CD14-positive monocyte (primary cell): Measurements from ENCODE around the gene STK31. TPM values are rescaled to one million over a fixed set of nuclear protein-coding genes. Genes with fewer than 3 reads are reported as not detected.

ENCODE experiments used
- DNase-seq, 3 donors: peaks; one replicate each; pipeline ENCODE4 v3.0.0-alpha.2; 2011 to 2022
- H2AFZ ChIP-seq: 2 replicates; pipeline ENCODE4 v1.6.0; 2012; ENCODE audit warnings: mild to moderate bottlenecking, low read depth, low read length, inconsistent platforms; ENCODE audit not compliant: insufficient read depth, poor library complexity, severe bottlenecking
- H3K27ac ChIP-seq, 2 donors: 1 replicate in 1 of 2; 2 replicates in 1 of 2; pipeline ENCODE4 v1.5.1; 2012 to 2013; ENCODE audit warnings: low read length in 2 of 2, control low read depth in 1 of 2, inconsistent platforms in 1 of 2, low read depth in 1 of 2, mild to moderate bottlenecking in 1 of 2
- H3K27me3 ChIP-seq, 2 donors: one replicate each; pipeline versions ENCODE4 v1.6.0 to v1.6.1; 2011 to 2013; ENCODE audit warnings: low read length in 2 of 2; ENCODE audit not compliant: control insufficient read depth in 2 of 2, insufficient read depth in 2 of 2
- H3K36me3 ChIP-seq, 2 donors: replicated peaks in 1 of 2; 1 replicate in 1 of 2; 2 replicates in 1 of 2; pipeline versions ENCODE4 v1.5.1 to v1.6.1; 2012 to 2013; ENCODE audit warnings: low read length in 2 of 2, control low read depth in 1 of 2, inconsistent platforms in 1 of 2, mild to moderate bottlenecking in 1 of 2; ENCODE audit not compliant: insufficient read depth in 2 of 2, control insufficient read depth in 1 of 2
- H3K4me1 ChIP-seq, 2 donors: 1 replicate in 1 of 2; 2 replicates in 1 of 2; pipeline versions ENCODE4 v1.5.1 to v1.6.1; 2012 to 2013; ENCODE audit warnings: low read length in 2 of 2, control low read depth in 1 of 2, inconsistent platforms in 1 of 2, mild to moderate bottlenecking in 1 of 2, moderate library complexity in 1 of 2; ENCODE audit not compliant: insufficient read depth in 2 of 2, control insufficient read depth in 1 of 2
- H3K4me2 ChIP-seq: replicated peaks from 2 replicates; pipeline ENCODE3; 2012; ENCODE audit warnings: low read length, moderate library complexity, mild to moderate bottlenecking; ENCODE audit not compliant: poor library complexity, severe bottlenecking; ENCODE audit errors: extremely low read depth
- H3K4me3 ChIP-seq, 3 experiments: fragments of 200-600 bp in 1 of 3; sonication (generic) in 1 of 3; replicated peaks in 1 of 3; 1 replicate in 2 of 3; 2 replicates in 1 of 3; pipeline ENCODE4 v1.5.1; 2011 to 2013; ENCODE audit warnings: low read length in 3 of 3, mild to moderate bottlenecking in 3 of 3, control low read depth in 2 of 3, low read depth in 2 of 3, inconsistent platforms in 1 of 3, moderate library complexity in 1 of 3
- H3K79me2 ChIP-seq: 2 replicates; pipeline ENCODE4 v1.6.0; 2012; ENCODE audit warnings: mild to moderate bottlenecking, control low read depth, inconsistent platforms, low read length, moderate library complexity; ENCODE audit not compliant: insufficient read depth
- H3K9ac ChIP-seq: 2 replicates; pipeline ENCODE4 v1.6.0; 2017; ENCODE audit warnings: low read length, mild to moderate bottlenecking; ENCODE audit not compliant: insufficient read depth, poor library complexity, severe bottlenecking
- H3K9me3 ChIP-seq, 2 donors: replicated peaks in 1 of 2; 1 replicate in 1 of 2; 2 replicates in 1 of 2; pipeline versions ENCODE4 v1.5.1 to v1.6.1; 2012 to 2013; ENCODE audit warnings: low read length in 2 of 2, control low read depth in 1 of 2; ENCODE audit not compliant: control insufficient read depth in 1 of 2, insufficient read depth in 1 of 2
- H4K20me1 ChIP-seq: 2 replicates; pipeline ENCODE4 v1.6.0; 2012; ENCODE audit warnings: mild to moderate bottlenecking, low read length, control low read depth, moderate library complexity; ENCODE audit not compliant: insufficient read depth
- H3K27ac Mint-ChIP-seq, 7 donors: one replicate each; pipeline ENCODE4 v1.8.0; 2020; ENCODE audit warnings: mild to moderate bottlenecking in 7 of 7, mixed read lengths in 7 of 7, moderate library complexity in 6 of 7, inconsistent platforms in 2 of 7
- H3K27me3 Mint-ChIP-seq, 3 donors: one replicate each; pipeline ENCODE4 v1.8.0; 2021 to 2022; ENCODE audit warnings: low read depth in 3 of 3, mild to moderate bottlenecking in 3 of 3, mixed read lengths in 3 of 3, moderate library complexity in 3 of 3, inconsistent platforms in 1 of 3
- H3K36me3 Mint-ChIP-seq, 2 donors: one replicate each; pipeline ENCODE4 v1.8.0; 2020; ENCODE audit warnings: mixed read lengths in 2 of 2, inconsistent platforms in 1 of 2, mild to moderate bottlenecking in 1 of 2
- H3K4me1 Mint-ChIP-seq: one replicate; pipeline ENCODE4 v1.8.0; 2020; ENCODE audit warnings: mild to moderate bottlenecking, mixed read lengths
- H3K4me3 Mint-ChIP-seq, 2 donors: one replicate each; pipeline ENCODE4 v1.8.0; 2020; ENCODE audit warnings: mild to moderate bottlenecking in 2 of 2, mixed read lengths in 2 of 2, moderate library complexity in 1 of 2
- H3K9me3 Mint-ChIP-seq, 7 donors: one replicate each; pipeline ENCODE4 v1.8.0; 2020 to 2022; ENCODE audit warnings: mixed read lengths in 7 of 7, mild to moderate bottlenecking in 6 of 7, moderate library complexity in 6 of 7, inconsistent platforms in 2 of 7
- CTCF ChIP-seq: fragments of 200-600 bp; IDR thresholded peaks from one replicate; pipeline ENCODE4 v1.8.0; 2022; ENCODE audit warnings: antibody characterized with exemption, mild to moderate bottlenecking
- WGBS: methylation state at CpG from one replicate; pipeline ENCODE4 v1.1.5; 2013; ENCODE audit warnings: missing lambda C conversion rate; ENCODE audit not compliant: insufficient coverage; 5-methylcytosine and 5-hydroxymethylcytosine counted together
- intact Hi-C, 2 donors: fragments of 100-400 bp; cut with micrococcal nuclease; formaldehyde crosslinking; loops; one replicate each; pipeline versions ENCODE4 v1.15.0 to v1.15.1; 2023
- polyA plus RNA-seq, 3 donors: library from polyadenylated mRNA; depleted of rRNA in 1 of 3; unstranded in 2 of 3; stranded (reverse) in 1 of 3; fragments of 300-500 nt in 2 of 3; fragments of >200 nt in 1 of 3; fragmentation: Illumina TruSeq in 2 of 3; gene quantifications; 1 replicate in 2 of 3; 2 replicates in 1 of 3; pipeline ENCODE4 v1.2.3, GENCODE V29; 2012 to 2021

STK31 gene
- polyA plus RNA-seq, 3 donors, result 0.11 TPM; not detected in 2

GRCh38 chr7:23783115-23783514 is 73.1 kb downstream of the STK31 start:
- no peak overlapping the region for H3K4me3 ChIP-seq
- no peaks in the 10 kb centered on the region for H3K79me2 ChIP-seq
- no peak overlapping the region for H3K27ac ChIP-seq
- Mint-ChIP-seq H3K9me3 (peaks cover 0 to 7% (median 2%) of the 10 kb centered on the region in 7 donors), H3K27ac (no peak overlapping the region), H3K4me3 (no peak overlapping the region), H3K36me3 (no peaks in the 10 kb centered on the region), H3K4me1 (no peaks in the 10 kb centered on the region), H3K27me3 (peaks cover 0 to 2% (median 2%) of the 10 kb centered on the region in 3 donors)
- peaks cover 4 to 9% of the 10 kb centered on the region in 2 donors for H3K9me3 ChIP-seq
- H3K27me3 ChIP-seq, result no peaks in the 10 kb centered on the region
- no peak overlapping the region for H3K4me2 ChIP-seq
- intact Hi-C loops, result no loop called here
- H2AFZ ChIP-seq, result no peak overlapping the region
- no peak overlapping the region for H3K9ac ChIP-seq
- H4K20me1 ChIP-seq, result no peaks in the 10 kb centered on the region
- DNase-seq, result no peak
- H3K4me1 ChIP-seq, result no peaks in the 10 kb centered on the region
- 91% methylated on average over 1 of the region's 5 CpGs for WGBS
- no peaks in the 10 kb centered on the region for H3K36me3 ChIP-seq
- no peak for TF ChIP-seq CTCF

- intact Hi-C loops, result no loop called here
- Mint-ChIP-seq H3K4me3 (no peak overlapping the region), H3K4me1 (no peaks in the 10 kb centered on the region)
Observed at GRCh38 chr7:23787272-23787671, 77.3 kb downstream of the STK31 start.

More at GRCh38 chr7:23787272-23787671, 77.3 kb downstream of the STK31 start:
- Histone ChIP-seq H3K9me3 (no peaks in the 10 kb centered on the region), H3K27me3 (no peaks in the 10 kb centered on the region), H3K4me1 (no peaks in the 10 kb centered on the region), H3K4me2 (no peak overlapping the region), H3K36me3 (no peaks in the 10 kb centered on the region), H4K20me1 (no peaks in the 10 kb centered on the region), H3K79me2 (no peaks in the 10 kb centered on the region), H3K27ac (no peak overlapping the region), H3K9ac (no peak overlapping the region), H2AFZ (no peak overlapping the region), H3K4me3 (no peak overlapping the region)
- 94% methylated on average over 3 of the region's 3 CpGs for WGBS
- H3K9me3 Mint-ChIP-seq, result no peaks in the 10 kb centered on the region
- TF ChIP-seq CTCF, result no peak
- H3K27me3 Mint-ChIP-seq, result peaks cover 0 to 2% (median 0%) of the 10 kb centered on the region in 3 donors
- no peak overlapping the region for H3K27ac Mint-ChIP-seq
- no peak for DNase-seq
- H3K36me3 Mint-ChIP-seq, result no peaks in the 10 kb centered on the region
